Activated CD4-positive, alpha-beta T cell treated with anti-CD3 and anti-CD28 coated beads, Interleukin-2, amount 50 U/mL, for 24 hours (primary cell): ENCODE measurements around the gene CD8B.

Source experiments
- DNase-seq, 2 donors: peaks; one replicate each; pipeline ENCODE4 v3.0.0-alpha.2; 2020; ENCODE audit warnings: low read depth in 1 of 2, low spot score in 1 of 2

CD8B gene

GRCh38 chr2:86774862-86775261, 86.8 kb downstream of the CD8B start:
- DNase-seq, result no peak

DNA sequence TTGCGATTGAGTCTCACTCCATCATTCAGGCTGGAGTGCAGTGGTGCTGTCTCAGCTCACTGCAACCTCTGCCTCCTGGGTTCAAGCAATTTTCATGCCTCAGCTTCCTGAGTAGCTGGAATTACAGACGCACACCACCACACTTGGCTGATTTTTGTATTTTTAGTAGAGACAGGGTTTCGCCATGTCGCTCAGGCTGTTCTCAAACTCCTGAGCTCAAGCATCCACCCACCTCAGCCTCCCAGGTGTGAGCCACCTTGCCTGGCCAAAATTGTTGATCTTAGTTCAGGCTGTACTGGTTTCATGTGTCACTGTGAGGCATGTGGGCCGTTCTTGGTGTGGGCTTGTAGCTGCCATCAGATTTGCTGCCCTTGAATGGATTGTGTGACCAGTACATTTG, 89.1 kb downstream of the CD8B start:
- no peak for DNase-seq

DNA sequence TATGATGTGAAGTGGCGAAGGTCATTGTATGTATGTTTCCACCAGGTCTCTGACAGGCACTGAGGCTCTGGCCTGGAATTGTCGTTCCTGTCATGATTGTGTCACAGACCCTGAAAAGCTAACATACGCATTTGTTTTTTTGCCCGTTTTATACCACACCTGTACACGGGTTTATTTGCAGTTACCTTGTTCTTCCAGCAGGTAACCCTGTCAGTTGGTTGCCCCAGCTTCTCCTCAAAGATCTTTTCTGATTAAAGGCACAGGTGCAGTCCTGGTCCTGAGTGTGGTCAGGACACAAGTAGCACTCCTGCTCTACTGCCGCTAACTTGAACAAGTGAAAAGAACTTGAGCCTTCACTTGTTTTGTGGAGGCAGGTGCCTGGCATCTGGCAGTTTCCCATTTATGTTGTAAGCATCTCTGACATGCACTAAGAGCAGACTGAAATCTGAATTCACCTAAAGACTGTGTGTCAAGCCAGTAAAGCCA, 90.8 kb downstream of the CD8B start:
- no peak for DNase-seq

DNA sequence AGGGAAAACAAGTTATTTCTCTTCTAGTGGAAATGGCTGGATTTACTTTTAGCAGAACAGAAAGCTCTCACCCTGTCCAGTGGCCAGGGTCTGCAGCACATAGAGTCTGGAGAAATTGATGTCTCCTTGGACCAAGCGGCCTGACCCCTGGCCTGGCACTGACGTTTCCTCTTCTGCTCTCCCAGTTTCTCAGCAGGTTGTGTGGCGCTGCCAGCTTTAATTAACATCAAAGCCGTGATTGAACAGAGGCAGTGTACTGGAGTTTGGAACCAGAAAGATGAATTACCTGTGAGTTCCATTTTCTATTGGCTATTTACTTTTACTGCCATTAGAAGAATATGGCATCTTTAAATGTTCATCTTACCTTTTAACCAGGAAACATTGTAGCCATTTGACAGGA, 91.8 kb downstream of the CD8B start:
- DNase-seq, result no peak

DNA sequence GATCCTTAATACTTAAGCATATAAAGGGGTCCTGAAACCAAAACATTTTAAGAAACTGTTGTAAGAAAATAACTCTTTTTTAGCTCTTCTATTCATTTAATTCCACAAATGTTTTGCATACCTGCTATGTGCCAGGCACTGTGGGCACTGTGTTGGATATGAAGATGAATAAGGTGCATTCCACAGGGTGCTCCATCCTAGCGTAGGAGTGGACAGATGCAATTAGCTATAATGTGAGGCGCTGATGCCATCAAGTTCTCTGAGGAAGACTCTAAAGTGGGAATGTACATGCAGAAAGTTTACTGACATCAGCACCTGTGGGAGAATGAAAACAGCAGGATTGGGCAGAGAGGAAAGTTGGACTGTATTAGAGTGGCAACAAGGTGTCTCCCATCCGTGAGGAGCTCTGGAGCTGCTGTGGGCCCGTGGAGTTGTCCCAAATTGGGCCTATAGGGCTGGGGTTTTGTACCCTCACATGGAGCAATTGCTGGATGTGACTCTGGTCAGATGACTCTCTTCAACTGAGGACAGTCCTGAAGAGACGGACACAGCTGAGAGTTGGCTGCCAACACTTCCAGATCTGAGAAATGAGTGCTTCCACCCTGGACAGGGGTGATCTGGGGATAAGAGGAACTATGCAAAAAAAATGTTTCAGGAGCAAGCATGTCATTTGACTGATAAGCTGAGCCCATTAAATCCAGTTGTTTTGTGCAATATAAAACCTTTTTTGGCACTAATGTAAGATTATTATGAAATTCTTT, 93.3 kb downstream of the CD8B start:
- DNase-seq, result no peak
